ENCODE measurements around the gene FPGS. TPM values are rescaled to one million over a fixed set of nuclear protein-coding genes. Genes with fewer than 3 reads are reported as not detected.
A peak's percentile ranks its signal among the peaks of the same experiment; 100 is the strongest.

The FPGS gene
- total RNA-seq, 1 donor from 2014 or later: 69.9 TPM

DNA sequence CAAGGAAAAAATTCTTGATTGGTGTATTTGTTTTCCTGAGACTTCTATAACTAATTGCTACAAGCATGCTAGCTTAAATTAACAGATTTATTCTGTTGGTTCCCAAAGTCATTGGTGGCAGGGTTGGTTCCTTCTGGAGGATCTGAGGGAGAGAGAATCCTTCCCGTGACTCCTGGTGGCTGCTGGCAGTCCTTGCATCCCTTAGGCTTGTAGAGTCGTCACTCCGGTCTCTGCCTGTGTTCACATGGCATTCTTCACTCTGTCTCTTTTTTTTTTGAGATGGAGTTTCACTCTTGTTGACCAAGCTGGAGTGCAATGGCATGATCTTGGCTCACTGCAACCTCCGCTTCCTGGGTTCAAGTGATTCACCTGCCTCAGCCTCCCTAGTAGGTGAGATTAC, 11.6 kb upstream of the FPGS start:
- Mint-ChIP-seq H3K9me3 (no peaks in the 10 kb centered on the region), H3K27ac (ENCODE audit: unreplicated experiment) (no peak overlapping the region), H3K4me3 (peak overlapping the region; percentile 34), H3K4me1 (peaks cover 15% of the 10 kb centered on the region), H3K27me3 (ENCODE audit: low read depth) (no peaks in the 10 kb centered on the region), H3K36me3 (ENCODE audit: low read depth) (peaks cover 16% of the 10 kb centered on the region)
- DNase-seq (ENCODE audit: low read depth, low spot score): no peak
- TF ChIP-seq, protein P1, sequence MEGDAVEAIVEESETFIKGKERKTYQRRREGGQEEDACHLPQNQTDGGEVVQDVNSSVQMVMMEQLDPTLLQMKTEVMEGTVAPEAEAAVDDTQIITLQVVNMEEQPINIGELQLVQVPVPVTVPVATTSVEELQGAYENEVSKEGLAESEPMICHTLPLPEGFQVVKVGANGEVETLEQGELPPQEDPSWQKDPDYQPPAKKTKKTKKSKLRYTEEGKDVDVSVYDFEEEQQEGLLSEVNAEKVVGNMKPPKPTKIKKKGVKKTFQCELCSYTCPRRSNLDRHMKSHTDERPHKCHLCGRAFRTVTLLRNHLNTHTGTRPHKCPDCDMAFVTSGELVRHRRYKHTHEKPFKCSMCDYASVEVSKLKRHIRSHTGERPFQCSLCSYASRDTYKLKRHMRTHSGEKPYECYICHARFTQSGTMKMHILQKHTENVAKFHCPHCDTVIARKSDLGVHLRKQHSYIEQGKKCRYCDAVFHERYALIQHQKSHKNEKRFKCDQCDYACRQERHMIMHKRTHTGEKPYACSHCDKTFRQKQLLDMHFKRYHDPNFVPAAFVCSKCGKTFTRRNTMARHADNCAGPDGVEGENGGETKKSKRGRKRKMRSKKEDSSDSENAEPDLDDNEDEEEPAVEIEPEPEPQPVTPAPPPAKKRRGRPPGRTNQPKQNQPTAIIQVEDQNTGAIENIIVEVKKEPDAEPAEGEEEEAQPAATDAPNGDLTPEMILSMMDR (conservative IDR thresholded peaks at IDR 0.05): peak; percentile 30

DNA sequence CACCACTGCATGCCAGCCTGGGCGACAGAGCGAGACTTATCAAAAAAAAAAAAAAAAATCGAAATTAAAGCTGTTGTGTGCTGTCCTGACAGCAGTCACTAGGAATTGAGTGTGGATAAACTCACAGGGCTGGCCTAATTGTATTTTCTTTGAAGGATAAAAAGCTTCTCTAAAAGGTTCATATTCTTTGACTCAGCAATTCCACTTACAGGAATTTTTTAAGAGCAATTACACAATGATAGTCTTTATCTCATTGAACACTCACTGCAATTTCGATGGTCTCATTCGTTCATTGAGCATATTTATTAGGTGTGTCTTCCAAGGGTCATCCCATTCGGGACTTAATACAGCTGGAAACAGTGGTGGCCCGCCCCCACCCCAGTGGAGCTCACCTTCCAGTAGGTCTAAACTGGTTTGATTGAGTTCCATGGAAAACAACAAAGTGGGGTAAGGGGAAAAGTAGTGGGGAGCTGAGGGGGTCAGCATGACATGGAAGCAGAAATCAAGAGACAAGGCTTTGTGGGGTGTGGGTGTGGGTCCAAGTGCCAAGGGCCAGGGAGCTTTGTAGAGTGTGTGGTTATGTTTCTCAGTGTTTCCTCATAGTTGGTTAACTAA, 10.2 kb upstream of the FPGS start:
- no peak overlapping the region for H3K4me3 Mint-ChIP-seq
- H3K9me3 Mint-ChIP-seq: no peaks in the 10 kb centered on the region
- no peak overlapping the region for H3K27ac Mint-ChIP-seq (ENCODE audit: unreplicated experiment)
- peaks cover 9% of the 10 kb centered on the region for H3K4me1 Mint-ChIP-seq
- TF ChIP-seq, protein P1 (conservative IDR thresholded peaks at IDR 0.05): no peak
- H3K27me3 Mint-ChIP-seq (ENCODE audit: low read depth): no peaks in the 10 kb centered on the region
- no peak for DNase-seq (ENCODE audit: low read depth, low spot score)
- H3K36me3 Mint-ChIP-seq (ENCODE audit: low read depth): peaks cover 14% of the 10 kb centered on the region

DNA sequence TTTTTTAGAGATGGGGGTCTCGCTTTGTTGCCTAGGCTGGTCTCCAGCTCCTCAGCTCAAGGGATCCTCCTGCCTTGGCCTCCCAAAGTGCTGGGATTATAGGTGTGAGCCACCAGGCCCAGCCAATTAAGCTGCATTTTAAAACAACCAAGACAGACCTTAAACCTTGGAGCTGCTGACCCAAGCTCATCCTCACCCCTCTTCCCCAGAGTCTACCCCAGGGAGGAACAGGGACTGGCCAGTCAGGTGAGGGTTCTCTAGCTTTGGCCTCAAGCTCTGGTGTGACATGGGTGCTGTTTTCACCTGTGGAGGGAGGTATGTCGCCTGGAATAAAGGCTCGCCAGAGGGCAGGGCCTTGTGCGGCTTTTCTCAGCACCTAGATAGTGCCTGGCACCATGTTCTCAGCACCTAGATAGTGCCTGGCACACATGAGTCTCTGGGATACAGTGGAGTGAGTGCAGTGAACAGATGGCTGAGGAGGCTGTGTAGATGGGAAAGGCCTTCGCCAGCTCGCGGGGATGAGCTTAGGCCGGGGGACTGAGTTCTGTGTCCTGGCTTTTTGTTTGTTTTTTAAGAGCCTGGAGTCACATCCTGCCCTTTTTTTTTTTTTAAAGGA, 9.5 kb upstream of the FPGS start:
- Mint-ChIP-seq H3K9me3 (no peaks in the 10 kb centered on the region), H3K4me1 (peaks cover 6% of the 10 kb centered on the region), H3K27ac (ENCODE audit: unreplicated experiment) (no peak overlapping the region), H3K27me3 (ENCODE audit: low read depth) (no peaks in the 10 kb centered on the region), H3K36me3 (ENCODE audit: low read depth) (peaks cover 14% of the 10 kb centered on the region), H3K4me3 (peak overlapping the region; percentile 41)
- no peak for DNase-seq (ENCODE audit: low read depth, low spot score)
- TF ChIP-seq, protein P1 (conservative IDR thresholded peaks at IDR 0.05): no peak

DNA sequence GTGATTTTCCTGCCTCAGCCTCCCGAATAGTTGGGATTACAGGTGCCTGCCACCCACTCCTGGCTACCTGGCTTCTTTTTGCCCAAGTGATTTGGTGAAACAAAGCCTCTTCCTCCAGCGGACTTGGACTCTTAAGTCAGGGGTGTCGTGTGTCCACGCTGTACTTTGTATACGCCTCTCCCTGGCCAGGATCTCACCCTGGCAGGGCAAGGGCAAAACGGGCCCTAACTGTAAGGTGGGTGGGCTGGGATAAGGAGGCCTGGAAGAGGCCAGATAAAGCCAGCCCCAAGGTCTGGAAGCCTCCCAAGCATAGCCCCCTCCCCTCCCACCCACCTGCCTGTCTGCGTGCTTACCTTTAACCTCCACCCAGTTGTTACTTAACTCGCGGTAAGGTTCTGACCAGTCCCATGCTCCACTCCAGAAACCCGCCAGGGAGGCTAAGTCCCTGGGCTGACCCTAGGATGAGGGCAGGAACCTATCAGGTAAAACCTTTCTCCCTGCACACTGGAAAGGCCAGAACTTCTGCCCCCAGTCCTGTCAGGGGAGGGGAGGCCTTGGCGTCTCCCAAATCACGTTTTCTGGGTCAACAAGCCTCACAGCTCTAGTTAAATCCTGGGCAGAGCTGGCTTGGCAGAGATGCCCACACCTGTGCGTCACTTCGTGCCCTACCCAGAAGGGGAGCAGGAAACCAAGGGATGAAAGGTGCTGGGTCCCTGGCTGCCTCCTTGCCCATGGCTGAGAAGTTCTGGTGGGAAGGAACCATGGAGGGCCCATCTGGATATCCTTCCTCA, 8.5 kb upstream of the FPGS start:
- peaks cover 6% of the 10 kb centered on the region for H3K4me1 Mint-ChIP-seq
- no peak overlapping the region for H3K4me3 Mint-ChIP-seq
- no peaks in the 10 kb centered on the region for H3K9me3 Mint-ChIP-seq
- no peak overlapping the region for H3K27ac Mint-ChIP-seq (ENCODE audit: unreplicated experiment)
- H3K27me3 Mint-ChIP-seq (ENCODE audit: low read depth): no peaks in the 10 kb centered on the region
- TF ChIP-seq, protein P1 (conservative IDR thresholded peaks at IDR 0.05): no peak
- DNase-seq (ENCODE audit: low read depth, low spot score): no peak
- H3K36me3 Mint-ChIP-seq (ENCODE audit: low read depth): peaks cover 12% of the 10 kb centered on the region

DNA sequence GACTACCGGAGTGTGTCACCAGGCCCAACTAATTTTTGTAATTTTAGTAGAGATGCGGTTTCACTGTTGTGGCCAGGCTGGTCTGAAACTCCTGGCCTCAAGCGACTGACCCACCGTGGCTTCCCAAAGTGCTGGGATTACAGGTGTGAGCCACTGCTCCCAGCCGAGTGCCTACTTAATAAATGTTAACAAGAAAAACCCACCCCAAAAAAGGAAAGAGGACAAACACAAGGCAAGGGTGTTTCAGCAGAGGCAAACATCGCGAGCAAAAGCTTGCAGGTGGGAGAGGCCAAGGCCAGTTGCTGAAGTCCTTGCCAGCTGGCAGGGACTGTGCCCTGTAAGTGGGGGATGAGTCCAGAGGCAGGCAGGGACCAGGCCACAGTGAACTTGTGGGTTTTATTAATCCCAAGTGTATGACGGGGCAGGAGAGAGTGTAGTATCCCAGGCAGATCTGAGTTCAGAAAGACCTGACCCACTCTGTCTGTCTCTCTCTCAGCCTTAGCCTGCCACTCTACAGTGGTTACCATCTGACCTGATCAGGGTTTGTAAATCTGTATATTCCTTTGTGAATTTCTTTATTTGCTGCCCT, 6.4 kb upstream of the FPGS start:
- H3K9me3 Mint-ChIP-seq: no peaks in the 10 kb centered on the region
- peaks cover 3% of the 10 kb centered on the region for H3K36me3 Mint-ChIP-seq (ENCODE audit: low read depth)
- no peak for DNase-seq (ENCODE audit: low read depth, low spot score)
- H3K4me3 Mint-ChIP-seq: peak overlapping the region; percentile 28
- peaks cover 6% of the 10 kb centered on the region for H3K4me1 Mint-ChIP-seq
- TF ChIP-seq, protein P1 (conservative IDR thresholded peaks at IDR 0.05): no peak
- no peaks in the 10 kb centered on the region for H3K27me3 Mint-ChIP-seq (ENCODE audit: low read depth)
- no peak overlapping the region for H3K27ac Mint-ChIP-seq (ENCODE audit: unreplicated experiment)
